GM12874 (cell line): ENCODE data around the gene RALGAPA2.

Experiments
- CTCF ChIP-seq: IDR thresholded peaks from 2 replicates; pipeline ENCODE4 v1.5.1; 2011; ENCODE audit warnings: low read depth, mild to moderate bottlenecking, control low read depth, low read length, moderate library complexity; ENCODE audit not compliant: insufficient read depth

Gene RALGAPA2

DNA sequence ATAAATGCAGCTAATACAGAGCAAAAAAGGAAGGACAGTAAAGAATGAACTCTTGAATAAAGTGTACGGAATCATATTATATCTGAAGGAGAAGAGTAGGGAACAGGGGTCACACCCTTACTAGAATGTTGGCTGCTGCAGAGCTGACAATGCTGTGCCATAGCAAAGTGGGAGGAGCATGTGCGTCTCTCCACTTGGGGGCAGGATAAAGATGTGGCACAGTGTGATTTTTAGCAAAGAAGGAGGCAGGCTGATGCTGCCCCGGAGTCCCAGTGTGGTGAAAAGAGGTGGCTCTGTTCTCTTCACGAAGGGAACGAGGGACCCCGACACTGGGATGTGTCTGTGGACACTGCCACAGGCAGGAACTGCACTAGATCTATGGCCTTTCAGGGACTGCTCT is 277.0 kb downstream of the RALGAPA2 start:
- TF ChIP-seq CTCF, result no peak

DNA sequence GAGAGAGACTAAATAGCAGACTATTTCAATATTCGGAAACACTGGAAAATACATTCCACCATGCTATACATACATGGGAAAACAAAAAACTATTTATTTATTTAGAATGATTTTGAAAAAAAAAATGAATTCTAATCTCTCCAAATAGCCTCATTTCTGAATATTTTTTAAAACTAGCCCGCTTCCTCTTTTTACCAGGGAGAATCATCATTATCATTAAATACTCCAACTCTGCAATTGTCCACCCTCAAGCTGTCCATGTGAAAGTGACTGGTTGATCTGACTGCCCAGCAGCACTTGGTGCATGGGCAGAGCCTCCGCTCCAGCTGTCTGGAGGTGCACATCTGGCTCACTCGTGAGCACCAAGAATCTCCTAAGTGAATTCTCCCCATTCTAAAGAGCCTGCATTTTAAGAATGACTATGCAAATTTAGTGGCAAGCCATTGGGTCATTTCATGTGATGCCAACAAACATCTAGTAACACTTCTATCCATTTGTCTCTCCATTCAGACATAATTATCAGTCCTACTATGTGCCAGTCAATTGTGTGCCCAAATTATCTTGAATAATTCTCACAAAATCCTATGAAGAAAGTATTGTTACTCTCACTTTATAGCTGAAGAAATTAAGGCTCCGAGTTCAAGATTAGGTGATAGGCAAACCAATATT is 279.7 kb downstream of the RALGAPA2 start:
- TF ChIP-seq CTCF, result no peak

DNA sequence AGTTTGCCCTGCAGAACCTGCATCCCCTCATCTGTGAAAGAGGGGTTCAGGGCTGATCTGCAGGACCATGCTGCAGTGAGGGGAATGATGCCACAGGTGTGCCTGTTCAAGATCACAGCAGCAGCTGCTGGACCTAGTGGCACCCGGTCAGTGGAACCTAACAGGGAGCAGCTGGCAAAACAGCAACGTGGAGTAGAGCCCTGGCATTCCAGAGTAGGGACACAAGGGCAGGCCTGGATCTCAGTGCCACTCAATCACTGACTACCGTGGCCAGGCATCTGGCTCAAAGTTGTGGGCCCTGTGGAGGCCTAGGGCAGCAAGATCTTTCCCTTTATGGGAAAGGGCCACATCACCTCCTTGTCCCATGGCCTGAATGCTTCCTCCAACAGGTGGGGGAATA is 282.4 kb downstream of the RALGAPA2 start:
- no peak for TF ChIP-seq CTCF

DNA sequence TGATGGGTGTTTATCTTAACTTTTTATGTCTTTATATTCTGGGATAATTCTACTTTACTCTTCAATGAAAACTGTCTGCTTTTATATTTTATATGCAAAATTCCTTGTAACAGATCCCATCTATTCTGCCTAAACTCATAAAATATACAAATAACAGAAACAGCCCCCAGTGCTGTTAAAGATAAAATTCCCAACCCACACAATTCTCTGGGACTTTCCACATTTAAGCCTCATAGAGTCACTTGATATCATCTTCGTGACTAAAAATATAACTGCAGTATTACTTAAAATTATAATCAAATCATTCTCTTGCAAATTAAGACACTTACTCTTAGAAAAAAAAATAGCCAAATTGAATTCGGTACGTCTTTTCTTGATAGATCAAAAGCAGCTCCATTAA is 284.4 kb downstream of the RALGAPA2 start:
- no peak for TF ChIP-seq CTCF

GRCh38 chr20:20427227-20427864 is 285.1 kb downstream of the RALGAPA2 start:
- no peak for TF ChIP-seq CTCF

DNA sequence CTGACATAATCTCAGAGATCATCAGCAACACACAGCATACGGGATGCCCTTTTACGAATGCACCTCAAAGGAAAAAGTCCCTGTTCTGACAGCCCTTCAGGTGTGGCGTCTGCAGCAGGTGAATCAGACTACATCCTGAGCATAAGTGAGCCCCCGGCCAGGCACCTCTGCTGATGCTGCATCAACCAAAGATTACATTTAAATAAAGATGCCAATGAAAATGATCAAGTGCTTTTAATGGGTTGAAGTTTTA is 285.9 kb downstream of the RALGAPA2 start:
- TF ChIP-seq CTCF, result no peak

- TF ChIP-seq CTCF, result no peak
Observed at GRCh38 chr20:20425823-20426654, 286.4 kb downstream of the RALGAPA2 start.
